Germinal center (tissue), 1 donor: ENCODE results near the gene DAGLB.
"Not testable (repeated sequence)": the region's sequence is repeated elsewhere in the genome, so short reads cannot be mapped to it uniquely, and the experiment has no call there.

Experiments
- DNase-seq: peaks from one replicate; pipeline ENCODE4 v3.0.0; 2012; ENCODE audit warnings: mixed read lengths, low spot score

Gene DAGLB

DNA sequence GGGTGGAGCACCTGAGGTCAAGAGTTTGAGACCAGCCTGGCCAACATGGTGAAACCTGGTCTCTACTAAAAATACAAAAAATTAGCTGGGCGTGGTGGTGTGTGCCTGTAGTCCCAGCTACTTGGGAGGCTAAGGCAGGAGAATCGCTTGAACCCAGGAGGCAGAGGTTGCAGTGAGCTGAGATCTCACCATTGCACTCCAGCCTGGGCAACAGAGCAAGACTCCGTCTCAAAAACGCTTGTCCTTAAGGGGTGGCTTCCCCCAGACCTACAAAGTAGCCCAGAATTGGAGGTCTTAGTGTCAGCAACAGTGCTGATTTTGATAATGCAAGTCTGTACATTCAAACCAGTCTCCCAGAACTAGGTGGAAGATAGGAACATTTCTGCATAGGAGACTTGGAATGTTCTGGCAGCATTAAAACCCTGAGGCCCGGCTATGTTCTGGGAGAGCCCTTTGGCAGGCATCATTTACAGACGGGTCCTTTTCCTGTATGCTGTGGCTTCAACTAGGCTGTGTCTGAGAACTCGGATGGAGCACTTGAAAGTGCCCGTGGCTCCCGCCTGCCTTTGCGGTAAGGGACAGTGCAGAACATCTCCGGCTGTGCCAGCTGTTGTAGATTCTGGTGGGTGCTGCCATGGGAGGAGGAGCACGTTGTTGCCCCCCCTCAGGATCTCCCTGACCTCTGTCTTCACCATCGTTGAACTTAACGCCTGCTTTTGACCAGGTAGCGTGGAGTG is 49.8 kb downstream of the DAGLB start:
- not testable (repeated sequence) for DNase-seq

DNA sequence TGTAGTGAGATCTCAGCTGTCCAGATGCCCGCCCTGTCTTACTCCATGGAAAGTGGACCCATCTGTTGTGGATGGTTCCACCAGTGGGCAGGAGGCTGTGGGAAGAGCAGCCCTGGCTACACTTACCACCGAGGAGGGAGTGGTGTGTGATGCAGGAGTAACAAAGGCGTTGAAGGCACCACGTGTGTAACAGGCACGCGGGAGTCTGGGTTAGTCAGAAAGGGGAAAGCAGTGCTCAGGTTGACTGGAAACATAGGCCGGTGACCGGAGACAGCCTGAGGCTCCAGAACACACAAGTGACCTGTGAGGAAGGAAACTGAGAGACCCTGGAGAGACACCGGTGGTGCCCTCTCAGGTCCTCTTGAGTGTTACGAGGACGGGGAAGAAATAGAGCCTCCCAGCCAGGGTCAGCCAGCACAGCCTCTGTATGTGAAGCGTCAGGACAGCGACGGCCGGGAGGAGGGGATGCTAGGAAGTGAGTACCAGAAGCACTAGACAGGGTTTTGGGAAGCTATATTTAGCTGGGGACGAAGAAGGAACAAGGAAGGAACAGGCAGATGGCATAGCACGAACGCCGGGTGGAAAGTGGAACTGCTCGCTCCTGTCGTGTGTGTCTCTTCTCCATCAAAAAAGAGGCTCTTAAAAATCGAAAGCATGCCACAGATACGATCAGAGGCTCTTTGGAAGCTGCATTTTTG is 51.7 kb downstream of the DAGLB start:
- DNase-seq = no peak

DNA sequence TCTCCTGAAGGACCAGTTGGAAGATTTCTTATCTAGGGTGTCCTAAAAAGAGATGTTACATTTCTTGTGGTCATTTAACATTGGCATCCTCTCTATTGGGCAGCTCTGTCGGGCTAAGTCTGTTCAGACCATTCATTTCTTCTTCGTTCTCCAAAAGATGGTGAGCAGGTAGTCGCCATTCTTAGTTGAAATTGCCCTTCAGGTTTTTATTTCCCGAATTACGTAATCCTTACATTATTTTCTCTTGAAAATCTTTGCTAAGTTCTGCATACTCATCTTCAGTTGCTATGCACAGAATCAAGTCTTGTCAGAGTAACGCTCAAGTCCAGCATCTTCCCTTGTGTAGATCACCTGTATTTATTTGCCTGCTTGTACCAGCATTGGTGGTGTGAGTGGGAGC is 53.6 kb downstream of the DAGLB start:
- DNase-seq = no peak

DNA sequence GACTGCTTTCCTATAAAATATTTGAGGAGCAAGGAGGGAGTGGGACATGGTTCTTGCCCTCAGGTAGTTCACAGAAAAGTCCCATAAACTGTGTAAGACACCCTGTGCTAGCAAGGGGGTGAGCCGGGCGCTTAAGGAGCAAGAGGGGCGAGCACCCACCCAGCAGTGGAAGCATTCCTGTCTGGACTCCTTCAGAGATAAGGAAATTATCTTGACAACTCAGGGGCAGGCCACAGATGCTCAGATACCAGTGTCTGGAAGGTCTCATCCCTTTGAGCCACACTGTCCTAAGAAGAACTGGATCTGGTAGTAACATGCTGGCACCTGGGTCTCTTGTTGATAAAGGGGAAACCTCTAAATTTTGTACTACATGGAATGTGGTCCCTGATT is 54.1 kb downstream of the DAGLB start:
- DNase-seq = no peak

DNA sequence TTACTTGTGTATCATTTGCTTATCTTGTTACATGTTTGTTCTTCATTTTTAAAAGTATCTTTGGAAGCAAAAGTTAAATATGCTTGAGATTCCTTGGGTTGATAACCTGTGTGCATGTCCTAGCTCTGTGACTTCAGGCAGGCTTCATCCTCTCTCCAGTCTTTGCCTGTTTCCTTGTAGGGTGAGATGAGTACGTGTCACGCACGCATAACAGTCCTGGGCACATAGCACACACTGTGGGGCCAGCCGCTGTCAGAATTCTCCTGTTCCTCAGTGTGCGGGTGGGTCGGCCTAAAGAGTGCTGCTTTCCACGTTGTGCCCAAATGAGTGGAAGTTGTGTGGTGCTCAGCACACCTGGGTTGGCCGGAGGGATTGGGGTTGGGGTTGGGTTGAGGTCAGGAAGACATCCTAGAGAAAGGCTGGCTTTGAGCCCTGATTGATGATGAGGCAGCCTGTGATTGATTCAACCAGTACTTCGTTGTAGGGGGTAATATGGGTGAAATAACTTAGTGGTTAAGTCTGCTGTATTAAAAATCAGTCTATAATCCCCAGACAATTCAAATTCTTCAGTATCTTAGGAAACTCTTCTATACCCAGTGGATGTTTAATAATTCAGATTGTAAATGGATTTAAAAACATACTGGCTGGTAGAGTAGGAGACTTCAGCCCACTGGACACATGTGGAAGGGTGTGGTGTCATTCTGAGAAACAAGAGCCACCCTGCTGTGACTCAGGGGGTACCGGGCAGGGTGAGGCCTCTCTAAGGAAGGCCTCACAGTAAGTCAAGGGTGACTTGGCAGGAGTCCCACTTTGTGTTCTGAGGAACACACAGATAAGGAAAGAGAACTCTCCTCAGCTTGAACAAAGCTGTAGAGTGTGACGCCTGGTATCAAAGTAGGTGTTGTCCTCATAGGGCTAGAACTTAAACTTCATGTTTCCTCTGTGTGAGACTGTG is 54.8 kb downstream of the DAGLB start:
- DNase-seq = no peak

DNA sequence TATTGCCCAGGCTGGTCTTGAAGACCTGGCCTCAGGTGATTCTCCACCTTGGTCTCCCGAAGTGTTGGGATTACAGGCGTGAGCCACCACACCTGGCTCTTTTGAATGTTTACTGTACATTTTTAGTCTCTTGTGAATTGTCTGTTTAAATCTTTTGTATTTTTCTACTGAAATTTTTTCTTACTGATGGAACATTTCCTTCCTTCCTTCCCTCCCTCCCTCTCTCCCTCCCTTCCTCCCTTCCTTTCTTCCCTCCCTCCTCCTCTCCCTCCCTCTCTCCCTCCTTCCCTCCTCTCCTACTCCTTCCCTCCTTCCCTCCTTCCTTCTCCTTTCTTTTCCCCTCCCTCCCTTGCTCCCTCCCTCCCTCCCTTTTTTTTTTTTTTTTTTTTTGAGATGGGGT is 58.0 kb downstream of the DAGLB start:
- DNase-seq = no peak

DNA sequence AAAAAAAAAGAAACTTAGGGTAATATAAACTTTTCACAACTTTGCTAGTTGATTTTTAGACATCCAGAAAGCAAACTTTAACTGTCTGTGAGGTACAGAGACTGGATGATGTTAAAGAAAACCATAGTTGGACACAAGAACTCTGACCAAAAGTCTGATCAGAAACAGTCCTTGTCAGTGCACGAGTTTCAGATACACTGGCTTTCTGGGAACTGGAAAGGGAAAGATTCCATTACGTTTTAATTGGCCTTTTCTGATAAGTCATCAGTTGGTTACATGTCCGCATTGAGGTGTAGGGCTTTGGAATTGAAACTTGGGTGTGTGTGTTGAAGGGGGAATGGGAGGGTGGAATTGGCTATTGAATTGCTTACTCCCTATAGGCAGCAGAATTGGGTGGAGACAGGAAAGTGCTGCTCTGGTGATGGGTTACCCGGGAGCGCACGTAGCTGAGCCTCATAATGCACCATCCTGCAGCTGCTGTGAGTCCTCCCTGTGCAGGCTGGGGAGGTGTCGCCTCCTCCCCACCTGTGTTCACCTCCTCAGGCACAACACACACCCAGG is 59.9 kb downstream of the DAGLB start:
- DNase-seq = no peak

DNA sequence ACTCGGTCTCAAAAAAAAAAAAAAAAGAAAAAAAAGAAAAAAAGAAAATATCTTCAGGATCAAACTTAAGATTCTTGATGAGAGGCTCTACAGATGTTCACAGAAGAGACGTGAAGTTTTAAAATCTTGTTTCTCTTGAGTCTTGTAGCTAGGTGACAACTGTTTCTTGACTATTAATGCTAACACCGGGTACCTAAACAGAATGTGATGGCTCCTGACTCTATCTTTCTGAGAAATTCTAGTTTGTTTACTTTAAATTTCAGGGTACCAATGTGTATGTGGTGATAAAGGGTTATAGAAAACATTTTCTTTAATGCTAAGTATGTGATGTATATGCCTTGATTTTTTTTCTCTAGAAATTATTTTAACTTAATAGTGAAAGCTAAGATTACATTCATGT is 61.0 kb downstream of the DAGLB start:
- DNase-seq = no peak

DNA sequence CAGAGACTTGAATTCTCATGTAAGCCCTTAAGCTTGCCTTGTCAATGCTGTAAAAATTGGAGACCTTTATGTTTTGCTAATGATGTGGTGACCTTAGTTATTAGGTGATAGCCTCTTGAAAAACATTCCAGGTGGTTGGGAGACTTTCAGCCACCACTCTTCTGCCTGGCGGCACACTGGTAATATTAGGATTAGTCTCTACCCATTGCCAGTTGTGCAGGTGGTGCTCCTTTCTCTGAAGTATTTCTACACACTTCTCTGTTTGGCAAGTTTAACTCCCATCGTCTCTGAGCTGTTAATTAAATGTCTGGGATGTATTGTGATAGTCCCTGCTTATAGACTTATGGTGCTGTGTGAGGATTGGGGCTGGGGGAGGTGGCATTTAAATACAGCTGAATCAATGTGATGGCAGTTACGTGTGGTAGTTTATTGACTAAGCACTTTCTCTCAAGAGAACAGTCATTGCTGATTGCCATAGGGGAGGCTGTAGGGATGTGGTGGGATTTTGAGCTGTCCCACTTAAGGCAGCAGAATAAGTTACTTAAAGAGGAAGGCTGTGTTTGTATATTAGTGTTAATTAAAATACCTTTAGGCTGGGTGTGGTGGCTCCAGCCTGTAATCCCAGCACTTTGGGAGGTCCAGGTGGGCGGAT is 61.7 kb downstream of the DAGLB start:
- DNase-seq = no peak

DNA sequence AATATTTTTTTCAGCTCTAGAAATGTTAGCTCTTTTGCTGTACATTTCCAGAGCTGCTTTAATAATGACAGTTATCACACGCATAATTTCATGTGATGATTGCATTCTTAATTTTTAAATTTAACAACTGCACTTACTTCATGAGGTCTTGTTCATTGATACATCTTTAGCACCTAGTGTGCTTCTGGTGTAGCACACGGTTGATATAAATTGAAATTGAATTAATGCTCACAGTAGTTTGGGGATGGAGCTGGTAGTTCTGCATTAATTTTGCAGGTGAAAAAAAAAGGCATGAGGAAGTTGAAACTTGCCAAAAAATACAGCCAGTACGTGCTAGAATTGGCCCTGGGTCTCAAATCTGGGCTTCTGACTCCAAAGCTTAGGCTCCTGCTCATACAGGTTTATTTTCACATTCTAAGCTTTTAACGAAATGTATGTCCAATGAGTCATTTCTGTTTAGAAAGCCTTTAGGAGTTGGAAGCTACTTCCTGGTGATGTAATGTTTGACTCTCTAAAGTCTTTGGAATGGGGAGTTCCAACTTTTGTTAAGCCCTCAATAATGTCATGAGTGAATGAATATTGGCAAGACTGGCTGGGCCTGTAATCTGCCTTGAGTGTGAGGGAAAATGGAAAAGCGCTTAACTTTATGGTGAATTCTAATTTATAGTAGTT is 62.5 kb downstream of the DAGLB start:
- DNase-seq = no peak

DNA sequence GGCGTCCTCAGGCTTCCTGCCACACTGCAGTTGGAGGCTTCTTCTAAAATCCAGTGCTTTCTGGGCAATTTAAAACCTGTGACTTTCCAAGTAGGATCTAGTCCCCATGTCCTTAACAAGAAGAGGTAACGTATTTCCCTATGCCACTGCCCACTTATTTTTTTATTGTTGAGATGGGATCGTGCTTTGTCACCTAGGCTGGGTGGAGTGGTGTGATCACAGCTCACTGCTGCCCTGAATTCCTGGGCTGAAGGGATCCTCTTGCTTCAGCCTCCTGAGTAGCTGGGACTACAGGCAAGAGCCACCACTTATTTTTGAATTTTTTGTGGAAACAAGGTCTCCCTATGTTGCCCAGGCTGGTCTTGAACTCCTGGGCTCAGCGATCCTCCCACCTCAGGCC is 63.4 kb downstream of the DAGLB start:
- DNase-seq = no peak

DNA sequence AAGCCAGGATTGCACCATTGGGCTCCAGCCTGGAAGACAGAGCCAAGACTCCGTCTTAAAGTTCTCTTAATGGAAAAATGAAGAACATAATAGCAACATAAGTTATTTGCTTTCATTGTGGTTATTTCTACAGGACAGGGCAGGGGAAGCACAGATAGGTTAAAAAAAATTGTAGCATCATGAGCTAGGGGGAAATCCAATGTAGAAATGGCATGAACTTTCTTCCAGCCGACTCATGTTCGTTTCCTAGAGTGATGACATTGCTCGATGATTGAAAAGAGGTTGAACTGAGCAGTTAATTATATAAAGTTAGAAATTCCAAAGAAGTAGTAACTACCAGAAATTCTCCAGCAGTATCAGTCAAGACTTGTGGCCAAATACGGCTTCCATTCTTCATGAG is 64.9 kb downstream of the DAGLB start:
- no peak for DNase-seq

DNA sequence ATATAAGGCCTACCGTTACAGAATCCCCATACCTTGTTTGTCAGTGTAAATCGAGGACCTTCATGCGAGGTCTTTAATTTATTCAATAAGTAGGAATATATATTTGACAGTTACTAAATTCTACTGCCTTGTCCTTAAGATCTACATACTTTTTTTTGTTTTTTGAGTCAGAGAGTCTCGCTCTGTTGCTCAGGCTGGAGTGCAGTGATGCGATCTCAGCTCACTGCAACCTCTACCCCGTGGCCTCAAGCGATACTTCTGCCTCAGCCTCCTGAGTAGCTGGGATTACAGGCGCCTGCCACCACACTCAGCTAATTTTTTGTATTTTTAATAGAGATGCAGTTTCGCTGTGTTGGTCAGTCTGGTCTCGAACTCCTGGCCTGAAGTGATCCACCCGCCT is 65.9 kb downstream of the DAGLB start:
- not testable (repeated sequence) for DNase-seq

DNA sequence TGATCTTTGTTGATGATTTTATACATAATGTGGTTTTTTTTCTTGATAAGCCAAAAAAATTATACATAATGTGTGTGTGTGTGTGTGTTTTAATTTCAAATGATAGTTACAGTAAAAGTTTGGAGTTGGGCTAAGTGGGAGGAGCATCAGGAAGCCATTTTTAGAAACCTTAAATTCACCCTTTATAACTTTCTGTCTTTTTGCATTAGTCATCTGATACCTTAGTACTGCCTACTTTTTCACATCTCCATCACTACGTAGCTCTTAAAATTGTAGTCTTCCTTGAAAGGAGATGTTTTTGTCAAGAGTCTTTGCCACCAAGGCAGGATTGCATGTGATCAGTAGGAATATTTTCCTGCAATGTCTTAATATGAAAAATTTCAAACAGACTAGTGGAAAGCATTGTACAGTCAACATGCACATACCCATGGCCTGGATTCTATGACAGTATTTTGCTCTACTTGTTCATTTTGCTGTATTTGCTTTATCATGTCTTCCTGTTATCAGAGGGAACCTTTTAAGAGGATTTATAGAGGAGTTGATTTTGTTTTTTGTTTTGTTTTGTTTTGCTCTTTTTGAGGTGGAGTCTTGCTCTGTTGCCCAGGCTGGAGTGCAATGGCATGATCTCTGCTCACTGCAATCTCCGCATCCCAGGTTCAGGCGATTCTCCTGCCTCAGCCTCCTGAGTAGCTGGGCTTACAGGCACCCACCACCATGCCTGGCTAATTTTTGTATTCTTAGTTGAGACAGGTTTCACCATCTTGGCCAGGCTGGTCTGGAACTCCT is 67.3 kb downstream of the DAGLB start:
- DNase-seq = no peak

DNA sequence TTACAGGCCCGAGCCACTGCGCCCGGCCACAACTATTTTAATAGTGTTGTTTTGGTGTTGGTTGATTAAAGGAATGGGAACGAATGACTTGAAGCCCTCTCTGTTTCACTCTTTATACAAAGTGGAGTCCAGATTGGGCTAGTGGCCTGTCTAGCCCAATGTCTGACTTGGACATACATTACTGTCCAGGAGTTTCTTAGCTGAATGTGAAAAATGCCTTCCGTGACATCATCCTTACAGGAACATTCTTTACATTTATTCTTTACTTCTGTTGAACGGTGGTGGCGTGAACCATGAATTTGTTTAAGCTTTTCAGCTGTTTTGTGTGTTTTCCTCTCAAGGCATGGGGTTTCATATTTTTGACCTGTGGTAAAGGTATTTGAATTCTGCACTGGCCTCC is 67.9 kb downstream of the DAGLB start:
- DNase-seq = no peak

DNA sequence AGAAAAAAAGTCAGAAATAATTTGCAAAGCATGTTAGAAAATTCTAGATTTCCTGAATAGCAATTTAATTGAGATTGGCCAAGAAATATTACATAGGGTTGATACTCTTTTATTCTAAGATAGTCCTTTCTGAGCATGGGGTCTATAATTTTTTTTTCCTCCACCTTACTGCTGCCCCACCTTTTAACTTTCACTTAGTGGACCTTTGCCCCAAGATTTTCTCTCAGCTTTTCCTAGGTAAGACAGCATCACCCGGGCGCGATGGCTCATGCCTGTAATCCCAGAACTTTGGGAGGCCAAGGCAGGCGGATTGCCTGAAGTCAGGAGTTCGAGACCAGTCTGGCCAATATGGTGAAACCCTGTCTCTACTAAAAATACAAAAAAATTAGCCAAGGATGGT is 69.2 kb downstream of the DAGLB start:
- DNase-seq = not testable (repeated sequence)

DNA sequence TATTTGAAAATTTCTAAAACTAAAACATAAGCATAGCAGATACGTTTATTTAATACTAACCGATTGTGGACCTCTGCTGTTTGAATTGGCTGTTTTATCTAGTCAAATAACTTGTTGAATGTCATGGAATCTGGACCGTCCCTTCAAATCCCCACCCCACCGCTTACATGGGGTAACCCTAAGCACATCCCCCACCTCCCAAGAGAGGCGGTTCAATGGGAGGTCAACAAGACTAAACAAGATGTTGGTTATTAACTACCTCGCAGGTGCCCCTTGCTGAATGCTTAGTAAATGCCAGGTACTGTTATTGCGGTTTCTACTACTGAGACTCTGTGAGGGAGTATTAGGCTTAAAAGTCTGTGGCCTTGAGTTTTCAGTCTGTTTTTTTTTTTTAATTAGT is 70.9 kb downstream of the DAGLB start:
- DNase-seq = no peak

DNA sequence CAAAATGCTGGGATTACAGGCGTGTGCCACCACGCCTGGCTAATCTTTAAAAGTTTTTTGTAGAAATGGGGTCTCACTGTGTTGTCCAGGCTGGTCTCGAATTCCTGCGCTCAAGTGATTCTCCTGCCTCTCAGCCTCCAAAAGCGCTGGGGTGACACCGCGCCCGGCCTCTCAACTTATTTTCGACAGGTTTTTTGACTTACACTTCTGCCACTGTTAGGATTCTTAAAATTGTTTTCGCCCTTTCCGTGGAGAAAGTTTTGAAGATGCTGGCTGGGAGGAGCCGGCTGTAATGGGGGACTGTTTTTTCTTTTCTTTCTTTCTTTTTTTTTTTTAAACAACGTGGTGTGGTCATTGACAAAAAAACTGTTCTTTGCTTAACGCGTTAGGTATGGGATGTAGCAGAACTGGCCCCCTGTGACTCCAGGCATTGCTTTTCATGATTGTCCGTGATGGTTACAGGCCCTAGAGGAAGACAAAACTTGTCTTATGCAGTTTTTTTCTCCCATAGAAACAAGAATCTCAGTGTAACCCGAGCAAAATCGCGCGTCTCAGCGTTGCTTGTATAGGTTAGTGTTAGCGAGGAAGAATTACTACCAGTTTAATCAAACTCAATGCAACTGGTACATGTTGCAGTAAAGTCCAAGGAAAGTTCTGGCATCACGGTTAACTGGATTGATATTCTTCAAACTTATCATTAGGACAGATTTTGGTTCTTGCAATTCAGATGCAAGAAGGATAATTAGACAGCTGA is 72.2 kb downstream of the DAGLB start:
- no peak for DNase-seq

DNA sequence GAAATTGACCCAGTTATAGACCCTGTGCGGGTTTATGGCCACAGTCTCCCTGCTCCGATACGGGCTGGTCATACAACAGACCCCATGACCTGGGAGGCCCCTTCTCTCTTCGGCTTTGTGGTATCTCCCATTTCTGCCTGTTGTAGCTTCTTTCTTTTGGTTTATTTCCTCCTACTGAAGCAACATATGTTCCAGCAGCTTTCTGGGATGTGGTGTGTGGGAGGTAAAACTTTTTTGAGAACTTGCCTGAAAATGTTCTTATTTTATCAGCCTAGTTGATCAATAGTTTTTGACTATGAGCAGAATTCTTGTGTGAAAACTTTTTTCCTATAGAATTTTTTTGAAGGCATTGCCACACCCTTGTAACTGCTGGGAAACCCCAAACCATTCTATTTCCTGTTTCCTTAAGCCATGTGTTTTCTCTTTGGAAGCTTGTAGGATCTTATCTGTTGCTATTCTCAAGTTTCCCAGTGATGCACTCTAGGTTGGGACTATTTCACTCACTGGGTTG is 80.0 kb downstream of the DAGLB start:
- no peak for DNase-seq

DNA sequence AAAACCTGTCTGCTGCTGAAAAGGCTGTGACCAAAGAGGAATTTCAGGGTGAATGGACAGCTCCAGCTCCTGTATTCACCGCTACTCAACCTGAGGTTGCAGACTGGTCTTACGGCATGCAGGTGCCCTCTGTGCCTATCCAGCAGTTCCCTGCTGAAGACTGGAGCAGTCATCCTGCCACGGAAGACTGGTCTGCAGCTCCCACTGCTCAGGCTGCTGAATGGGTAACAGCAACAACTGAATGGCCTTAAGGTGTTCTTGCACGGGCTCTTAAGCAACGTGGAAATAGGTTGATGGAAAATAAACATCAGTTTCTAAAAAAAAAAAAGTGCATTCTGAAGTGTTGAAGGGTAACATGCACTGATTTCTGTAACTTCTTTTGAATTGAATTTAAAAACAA is 82.3 kb downstream of the DAGLB start:
- DNase-seq = no peak
